COLO668 (cell line): ENCODE results near the gene MAP3K5.
"Not testable (repeated sequence)": the region's sequence is repeated elsewhere in the genome, so short reads cannot be mapped to it uniquely, and the experiment has no call there.

ENCODE experiments used
- DNase-seq: peaks from one replicate; lab custom pipeline; 2025; ENCODE audit not compliant: unreplicated experiment; lab: John Stamatoyannopoulos, UW

Gene MAP3K5

GRCh38 chr6:136586295-136586694 is 206.0 kb downstream of the MAP3K5 start:
- DNase-seq: no peak

- not testable (repeated sequence) for DNase-seq
These were observed 206.8 kb downstream of the MAP3K5 start for GRCh38 chr6:136585523-136585922.

GRCh38 chr6:136584290-136584689 is 208.0 kb downstream of the MAP3K5 start:
- not testable (repeated sequence) for DNase-seq

GRCh38 chr6:136582711-136583471 is 209.4 kb downstream of the MAP3K5 start:
- DNase-seq: no peak

GRCh38 chr6:136579800-136580199 is 212.5 kb downstream of the MAP3K5 start:
- no peak for DNase-seq

- DNase-seq: no peak
These were observed 215.5 kb downstream of the MAP3K5 start for GRCh38 chr6:136576821-136577220.

GRCh38 chr6:136571496-136571895 is 220.8 kb downstream of the MAP3K5 start:
- no peak for DNase-seq

GRCh38 chr6:136571065-136571464 is 221.2 kb downstream of the MAP3K5 start:
- no peak for DNase-seq

- no peak for DNase-seq
These were observed 224.1 kb downstream of the MAP3K5 start for GRCh38 chr6:136568129-136568528.

- DNase-seq: no peak
These were observed 224.6 kb downstream of the MAP3K5 start for GRCh38 chr6:136567688-136568087.

GRCh38 chr6:136566851-136567250 is 225.4 kb downstream of the MAP3K5 start:
- DNase-seq: no peak

GRCh38 chr6:136566007-136566487 is 226.2 kb downstream of the MAP3K5 start:
- peak; percentile 3 for DNase-seq

GRCh38 chr6:136564180-136564579 is 228.1 kb downstream of the MAP3K5 start:
- DNase-seq: no peak

GRCh38 chr6:136563386-136564152 is 228.7 kb downstream of the MAP3K5 start:
- no peak for DNase-seq

GRCh38 chr6:136562211-136562610 is 230.1 kb downstream of the MAP3K5 start:
- no peak for DNase-seq

- no peak for DNase-seq
These were observed 239.0 kb downstream of the MAP3K5 start for GRCh38 chr6:136553166-136553787.

- DNase-seq: no peak
These were observed 240.2 kb downstream of the MAP3K5 start for GRCh38 chr6:136552054-136552453.

GRCh38 chr6:136551103-136551502 is 241.2 kb downstream of the MAP3K5 start:
- peak; percentile 10 for DNase-seq

- peak; percentile 92 for DNase-seq
These were observed 241.8 kb downstream of the MAP3K5 start, which contains the start of gene MAP7 for GRCh38 chr6:136550330-136551071. Gene MAP7, minus strand, starts transcription at chr6:136550422. Its CDS starts 14 bp downstream, at chr6:136550408.

GRCh38 chr6:136550045-136550329 is 242.3 kb downstream of the MAP3K5 start:
- DNase-seq: peak; percentile 77
